ENCODE results near the gene VPS9D1. TPM values are rescaled to one million over a fixed set of nuclear protein-coding genes. Genes with fewer than 3 reads are reported as not detected.

The VPS9D1 gene
- total and polyA plus RNA-seq, 10 of the 15 experiments (the other 5 are each of a cell fraction or from before 2014, with no cell fraction given): 0.65 to 4.2 (median 1.1) TPM

GRCh38 chr16:89711601-89712273 lies 9.0 kb downstream of the VPS9D1 start (continued):
- TF ChIP-seq SRF (IDR thresholded peaks at IDR 0.05; ENCODE audit: low read depth in 2 of 2, low read length in 2 of 2) (no peak), BACH1 (IDR thresholded peaks at IDR 0.05; ENCODE audit: borderline replicate concordance) (0 out of 2 replicates have a peak, but pooled peaks have one; percentile 23), NFIC (IDR thresholded peaks at IDR 0.05; ENCODE audit: low read depth, low read length) (no peak), MXI1 (IDR thresholded peaks at IDR 0.05; ENCODE audit: low read depth, low read length) (peak; percentile 58; the same call in 1 of the 2 replicates), BCL11A (IDR thresholded peaks at IDR 0.05; ENCODE audit: low read depth, low read length) (no peak), LARP7 (IDR thresholded peaks at IDR 0.05) (peak; percentile 33; the same call in 1 of the 2 replicates), BHLHE40 (IDR thresholded peaks at IDR 0.05; ENCODE audit: borderline replicate concordance in 1 of 2, low read depth in 2 of 2, low read length in 1 of 2) (peak in 1 of 2 experiments; percentile 23; a peak in 1 of 4 replicates), GATAD2B (conservative IDR thresholded peaks at IDR 0.05; ENCODE audit: low read depth) (peak; percentile 56), YY1 (IDR thresholded peaks at IDR 0.05; ENCODE audit: low read depth, low read length) (peak; percentile 84), TAF1 (IDR thresholded peaks at IDR 0.05; ENCODE audit: borderline replicate concordance, low read depth, low read length) (peak; percentile 60; the same call in 1 of the 2 replicates), EED (IDR thresholded peaks at IDR 0.05; ENCODE audit: low read depth) (0 out of 2 replicates have a peak, but pooled peaks have one; percentile 22), EGR1 (IDR thresholded peaks at IDR 0.05; ENCODE audit: borderline replicate concordance in 1 of 2, low read depth in 2 of 2, low read length in 2 of 2) (peak in 1 of 2 experiments; percentile 89; a peak in 2 of 3 replicates), POLR2AphosphoS5 (IDR thresholded peaks at IDR 0.05; ENCODE audit: low read length) (peak; percentile 83), SMARCA5 (IDR thresholded peaks at IDR 0.05) (peak; percentile 49; the same call in 1 of the 2 replicates), DPF2 (IDR thresholded peaks at IDR 0.05) (peak; percentile 45; the same call in 1 of the 2 replicates)

All from GM12878 (cell line).